Stimulated activated CD4-positive, alpha-beta T cell treated with anti-CD3 and anti-CD28 coated beads, TNF-alpha, amount 100 ng/mL, for 4 hours (primary cell): Measurements from ENCODE around the gene GPR17.

Experiments
- DNase-seq, 3 experiments: peaks; one replicate each; pipeline ENCODE4 v3.0.0-alpha.2; 2020; ENCODE audit warnings: low read depth in 3 of 3

The GPR17 gene

GRCh38 chr2:127641133-127641532, 4.8 kb upstream of the GPR17 start:
- DNase-seq: no peak

- peak in 2 of 3 experiments; percentile 10 to 35 for DNase-seq
Measured at GRCh38 chr2:127641846-127642507, 4.0 kb upstream of the GPR17 start.

GRCh38 chr2:127642706-127643438, 3.1 kb upstream of the GPR17 start:
- no peak for DNase-seq

- DNase-seq: no peak
Measured at GRCh38 chr2:127643439-127644065, 2.4 kb upstream of the GPR17 start.

- no peak for DNase-seq
Measured at GRCh38 chr2:127644066-127645025, 1.6 kb upstream of the GPR17 start.

GRCh38 chr2:127645026-127645394, 943 bp upstream of the GPR17 start:
- no peak for DNase-seq

- DNase-seq: no peak
Measured at GRCh38 chr2:127646487-127647241, 711 bp downstream of the GPR17 start.

GRCh38 chr2:127647242-127648190, 1.6 kb downstream of the GPR17 start:
- DNase-seq: no peak

- DNase-seq: no peak
Measured at GRCh38 chr2:127648321-127648720, 2.4 kb downstream of the GPR17 start.

- no peak for DNase-seq
Measured at GRCh38 chr2:127649100-127649611, 3.2 kb downstream of the GPR17 start.

GRCh38 chr2:127649684-127650040, 3.7 kb downstream of the GPR17 start:
- peak; percentile 57 to 85 (median 76) for DNase-seq

- DNase-seq: no peak
Measured at GRCh38 chr2:127650041-127650784, 4.3 kb downstream of the GPR17 start.

GRCh38 chr2:127650785-127651380, 4.9 kb downstream of the GPR17 start:
- no peak for DNase-seq

- no peak for DNase-seq
Measured at GRCh38 chr2:127651381-127651809, 5.4 kb downstream of the GPR17 start.

GRCh38 chr2:127651971-127652550, 6.1 kb downstream of the GPR17 start:
- DNase-seq: no peak

GRCh38 chr2:127652786-127653357, 6.9 kb downstream of the GPR17 start:
- DNase-seq: no peak

GRCh38 chr2:127653421-127654083, 7.6 kb downstream of the GPR17 start:
- DNase-seq: no peak
